HG03457 (cell line): ENCODE results near the gene PTTG1IP.
A peak's percentile ranks its signal among the peaks of the same experiment; 100 is the strongest.
"Not testable (repeated sequence)": the region's sequence is repeated elsewhere in the genome, so short reads cannot be mapped to it uniquely, and the experiment has no call there.

Source experiments
- ATAC-seq: cut with Tn5 transposase; IDR thresholded peaks from one replicate; pipeline ENCODE4 v1.9.1; 2021; ENCODE audit warnings: moderate number of reproducible peaks; ENCODE audit not compliant: unreplicated experiment

Gene PTTG1IP

DNA sequence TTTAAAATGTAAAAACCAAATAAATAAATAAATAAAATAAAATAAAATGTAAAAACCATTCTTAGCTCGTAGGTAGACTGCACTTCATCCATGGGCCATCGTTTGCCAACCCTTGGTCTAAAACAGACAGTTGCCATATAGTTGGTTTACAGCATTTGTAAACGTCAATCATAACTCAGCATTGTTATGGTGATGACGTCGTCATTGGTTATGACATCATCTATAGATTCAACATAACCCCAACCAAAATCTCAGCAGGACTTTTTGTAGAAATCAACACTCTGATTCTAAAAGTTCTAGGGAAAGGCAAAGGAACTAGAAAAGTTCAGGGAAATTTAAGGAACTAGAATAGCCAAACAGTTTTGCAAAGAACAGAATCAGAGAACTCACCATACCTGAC, 39.8 kb downstream of the PTTG1IP start:
- ATAC-seq, result no peak

DNA sequence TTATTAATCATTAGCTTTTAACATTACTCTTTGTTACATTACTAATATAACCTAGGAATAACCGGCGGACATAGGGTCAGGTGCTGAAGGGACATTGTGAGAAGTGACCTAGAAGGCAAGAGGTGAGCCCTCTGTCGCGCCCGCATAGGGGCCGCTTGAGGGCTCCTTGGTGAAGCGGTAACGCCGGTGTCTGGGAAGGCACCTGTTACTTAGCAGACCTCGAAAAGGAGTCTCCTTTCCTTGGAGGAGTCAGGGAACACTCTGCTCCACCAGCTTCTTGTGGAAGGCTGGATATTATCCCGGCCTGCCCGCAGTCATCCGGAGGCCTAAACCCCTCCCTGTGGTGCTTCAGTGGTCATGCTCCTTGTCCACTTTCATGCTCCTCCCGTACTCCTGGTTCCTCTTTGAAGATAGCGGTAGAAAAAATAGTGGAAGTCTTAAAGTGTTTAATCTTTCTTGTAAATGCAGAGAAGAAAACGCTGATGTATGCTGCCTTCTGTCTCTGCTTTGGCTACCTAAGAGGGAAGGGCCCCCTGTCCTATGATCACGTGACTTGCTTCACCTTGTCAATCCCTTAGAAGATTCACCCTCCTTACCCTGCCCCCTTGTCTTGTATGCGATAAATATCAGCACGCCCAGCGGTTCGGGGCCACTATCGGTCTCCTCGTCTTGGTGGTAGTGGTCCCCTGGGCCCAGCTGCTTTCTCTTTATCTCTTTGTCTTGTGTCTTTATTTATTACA, 40.8 kb downstream of the PTTG1IP start:
- ATAC-seq, result not testable (repeated sequence)

DNA sequence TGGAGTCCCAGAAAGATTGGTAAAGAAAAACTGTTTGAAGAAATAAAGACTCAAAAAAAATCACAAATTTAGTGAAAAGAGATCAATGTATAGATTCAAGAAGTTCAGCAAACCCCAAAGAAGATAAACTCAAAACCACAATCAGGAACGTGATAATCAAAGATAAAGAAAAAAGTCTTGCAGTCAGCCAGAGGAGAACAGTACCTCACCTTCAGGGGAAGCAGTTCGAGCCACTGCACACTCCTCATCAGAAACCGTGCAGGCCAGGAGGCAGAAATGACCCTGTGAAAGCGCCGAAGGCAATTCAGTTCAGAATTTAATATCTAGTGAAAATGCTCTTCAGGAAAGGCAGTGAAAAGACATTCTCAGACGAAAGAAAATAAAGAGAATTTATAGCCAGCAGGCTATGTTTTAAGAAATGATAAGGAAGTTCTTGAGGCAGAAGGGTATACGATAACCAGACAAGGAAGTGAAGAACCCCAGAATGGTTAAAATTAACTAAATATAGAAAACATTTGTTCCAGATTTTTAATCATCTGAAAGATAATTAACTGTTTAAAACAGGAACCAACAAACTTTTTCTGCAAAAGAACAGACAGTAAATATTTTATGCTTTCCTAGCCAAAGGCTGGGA, 42.1 kb downstream of the PTTG1IP start:
- ATAC-seq, result no peak

DNA sequence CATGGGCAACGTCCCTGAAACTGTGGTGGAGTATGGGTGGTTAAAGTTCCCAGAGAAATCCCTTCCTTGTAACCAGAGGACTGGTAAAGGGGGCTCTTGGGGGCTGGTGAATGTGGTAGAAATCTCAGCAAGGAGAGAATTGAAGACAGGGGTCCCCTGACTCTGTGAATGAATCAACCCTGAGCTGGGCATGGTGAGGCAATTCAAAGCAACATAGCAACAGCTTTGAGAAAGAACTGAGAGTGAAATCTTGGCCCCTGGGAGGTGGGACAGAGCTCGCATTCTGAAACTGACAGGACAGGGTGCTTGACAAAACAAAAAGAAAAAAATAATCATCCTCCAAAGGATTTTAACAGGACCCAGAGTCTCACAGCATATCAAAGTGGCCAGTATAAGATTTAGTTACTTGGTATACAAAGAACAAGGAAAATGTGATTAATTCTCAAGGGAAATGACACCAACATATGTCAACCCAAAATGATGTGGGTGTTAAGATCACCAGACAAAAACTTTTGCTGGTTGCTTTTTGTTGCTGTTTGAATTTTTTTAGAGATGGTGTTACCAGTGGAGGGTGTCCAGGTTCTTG, 43.9 kb downstream of the PTTG1IP start:
- ATAC-seq, result no peak

DNA sequence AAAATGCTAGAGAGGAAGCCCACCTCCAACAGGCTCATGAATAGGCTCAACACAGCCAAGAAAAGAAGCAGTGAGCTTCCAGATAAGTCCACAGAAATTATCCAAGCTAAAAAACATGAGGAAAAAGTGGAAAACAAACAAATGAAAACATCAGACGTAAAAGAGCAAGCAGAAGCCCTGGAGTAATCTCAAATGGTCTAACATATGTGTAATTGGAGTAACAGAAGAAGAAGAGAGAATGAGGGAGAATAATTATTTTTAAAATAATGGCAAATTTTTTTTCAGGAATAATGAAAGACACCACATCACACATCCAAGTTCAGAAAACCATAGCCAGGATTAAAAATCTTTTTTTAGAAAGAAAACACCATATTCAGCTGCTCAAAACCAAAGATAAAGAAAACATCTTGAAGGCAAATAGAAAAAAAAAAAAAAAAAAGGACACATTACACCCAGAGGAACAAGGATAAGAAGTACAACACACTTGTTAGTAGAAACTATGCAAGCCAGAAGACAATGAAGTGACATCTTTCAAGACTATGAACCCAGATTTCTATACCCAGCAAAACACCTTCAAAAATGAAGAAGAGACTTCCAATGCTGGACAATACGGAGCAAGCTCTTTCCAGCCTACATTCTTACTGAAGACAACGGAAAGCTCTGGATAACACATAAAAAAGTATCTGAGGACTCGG, 45.0 kb downstream of the PTTG1IP start:
- ATAC-seq, result no peak

DNA sequence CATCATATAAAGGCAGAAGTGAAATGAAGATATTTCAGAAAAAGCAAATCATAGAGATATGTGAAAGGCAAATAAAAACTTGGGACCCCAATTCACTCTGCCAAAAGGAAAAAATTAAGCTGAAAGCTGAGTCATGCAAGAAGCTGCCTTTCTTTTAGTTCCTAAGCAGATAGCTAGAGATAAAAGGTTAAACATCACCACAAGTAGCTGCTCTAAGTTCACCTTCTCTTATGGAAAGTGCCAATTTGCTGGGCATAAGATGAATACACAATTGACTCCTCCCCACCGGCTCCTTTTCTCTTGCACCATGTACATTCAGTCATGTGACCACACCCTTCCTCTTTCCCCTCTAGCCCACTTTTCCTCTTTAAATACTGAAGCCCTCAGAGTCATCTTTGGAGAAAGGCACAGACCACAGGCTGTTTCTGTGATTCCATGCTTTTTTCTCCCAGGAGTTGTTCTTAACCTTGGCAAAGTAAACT, 50.3 kb downstream of the PTTG1IP start:
- no peak for ATAC-seq

DNA sequence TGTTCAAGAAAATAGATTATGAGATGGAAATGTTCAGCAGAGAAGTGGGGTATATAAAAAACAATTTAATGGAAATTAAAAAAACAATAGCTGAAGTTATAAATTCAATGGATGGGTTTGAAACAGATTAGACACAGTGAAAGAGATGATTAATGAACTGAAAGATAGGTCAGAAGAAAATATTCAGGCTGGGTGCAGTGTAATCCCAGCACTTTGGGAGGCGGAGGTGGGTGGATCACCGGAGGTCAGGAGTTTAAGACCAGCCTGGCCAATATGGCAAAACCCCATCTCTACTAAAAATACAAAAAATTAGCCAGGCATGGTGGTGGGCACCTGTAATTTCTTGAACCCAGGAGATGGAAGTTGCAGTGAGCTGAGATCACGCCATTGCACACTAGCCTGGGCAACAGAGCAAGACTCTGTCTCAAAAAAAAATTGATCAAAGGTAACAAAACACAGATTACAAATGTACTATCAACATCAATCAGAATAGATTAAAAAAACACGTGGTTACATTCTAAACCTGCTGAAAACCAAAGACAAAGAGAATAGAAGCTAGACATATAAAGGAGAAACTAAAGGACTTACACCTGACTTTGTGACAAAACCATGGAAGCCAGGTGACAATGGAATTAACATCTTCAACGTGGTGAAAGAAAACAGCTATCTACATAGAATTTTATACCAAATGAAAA, 50.9 kb downstream of the PTTG1IP start:
- ATAC-seq, result no peak

DNA sequence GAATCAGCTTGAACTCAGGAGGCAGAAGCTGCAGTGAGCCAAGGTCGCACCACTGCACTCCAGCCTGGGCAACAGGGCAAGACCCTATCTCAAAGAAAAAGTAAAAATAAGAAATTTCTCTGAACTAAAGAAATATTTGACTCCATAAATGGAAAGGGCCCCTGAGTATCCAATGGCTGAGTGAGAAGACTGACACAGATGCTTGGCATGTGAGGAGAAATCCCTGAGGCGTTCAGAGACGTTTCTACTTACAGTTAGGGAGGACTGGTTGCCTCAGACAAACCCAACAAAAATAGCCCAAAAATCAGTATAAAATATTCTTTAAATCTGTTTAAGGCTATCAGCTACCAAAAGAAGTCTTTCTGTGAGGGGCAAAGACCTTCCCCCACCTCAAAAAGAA, 52.6 kb downstream of the PTTG1IP start:
- no peak for ATAC-seq

DNA sequence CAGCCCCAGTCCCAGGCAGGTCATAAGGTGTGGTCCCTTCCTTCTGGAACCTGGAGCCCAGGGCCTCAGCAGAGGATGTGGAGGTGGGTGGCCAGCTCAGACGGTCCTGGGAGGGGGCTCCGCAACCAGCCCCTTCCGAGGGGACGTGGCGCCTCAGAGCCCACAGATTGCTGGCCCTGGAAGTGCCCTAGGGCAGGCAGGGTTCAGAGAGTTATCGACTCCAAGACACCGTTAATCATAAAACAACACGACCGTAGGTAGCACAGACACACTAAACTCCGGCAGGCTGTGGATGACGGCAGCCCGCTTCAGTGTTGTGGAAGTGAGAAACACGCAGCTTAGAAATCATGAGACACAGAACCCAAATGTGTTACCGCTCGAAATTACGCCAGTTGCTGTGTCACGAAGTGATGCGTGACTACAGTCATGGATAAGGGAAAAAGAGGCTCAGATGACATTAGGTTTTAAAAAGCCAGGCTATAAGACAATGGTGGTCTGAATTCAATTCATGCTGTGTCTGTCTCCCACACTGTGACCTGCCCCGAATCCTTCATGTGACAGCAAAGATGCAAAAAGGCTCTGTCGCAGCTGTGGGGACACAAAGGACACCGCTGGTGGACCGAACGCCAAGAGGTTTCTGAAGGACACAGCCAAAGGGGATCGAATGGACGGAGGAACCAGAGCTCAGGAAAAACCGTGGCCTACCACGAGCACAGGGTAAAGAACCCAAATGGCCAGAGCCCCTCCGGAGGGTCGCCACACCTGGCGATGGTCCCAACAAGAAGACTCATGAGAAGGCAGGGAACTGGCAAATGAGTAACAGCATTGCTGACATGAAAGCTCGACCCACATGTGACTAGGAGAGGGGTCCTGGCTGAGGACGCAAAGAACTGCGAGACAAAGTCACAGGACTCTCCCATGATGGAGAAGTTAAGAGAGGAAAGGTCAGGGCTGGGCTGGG, 53.9 kb downstream of the PTTG1IP start:
- ATAC-seq, result no peak

DNA sequence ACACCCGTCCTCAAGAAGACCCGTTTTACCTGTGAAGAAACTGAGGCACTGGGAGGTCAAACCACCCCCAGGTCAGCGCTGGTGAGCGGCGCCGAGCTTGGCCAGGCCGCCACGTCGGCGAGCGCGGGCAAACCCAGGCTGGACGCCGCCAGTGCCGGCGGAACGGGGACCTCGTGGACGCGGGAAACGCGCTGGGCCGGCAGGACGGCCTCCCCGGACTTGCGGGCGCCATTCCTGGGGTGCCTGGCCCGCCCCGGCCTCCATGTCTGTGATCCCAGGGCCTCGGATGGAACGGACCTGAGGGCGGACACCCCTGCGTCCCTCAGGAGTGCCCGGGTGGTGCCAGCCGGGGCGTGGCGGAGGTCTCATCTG, 54.9 kb downstream of the PTTG1IP start:
- ATAC-seq, result no peak

DNA sequence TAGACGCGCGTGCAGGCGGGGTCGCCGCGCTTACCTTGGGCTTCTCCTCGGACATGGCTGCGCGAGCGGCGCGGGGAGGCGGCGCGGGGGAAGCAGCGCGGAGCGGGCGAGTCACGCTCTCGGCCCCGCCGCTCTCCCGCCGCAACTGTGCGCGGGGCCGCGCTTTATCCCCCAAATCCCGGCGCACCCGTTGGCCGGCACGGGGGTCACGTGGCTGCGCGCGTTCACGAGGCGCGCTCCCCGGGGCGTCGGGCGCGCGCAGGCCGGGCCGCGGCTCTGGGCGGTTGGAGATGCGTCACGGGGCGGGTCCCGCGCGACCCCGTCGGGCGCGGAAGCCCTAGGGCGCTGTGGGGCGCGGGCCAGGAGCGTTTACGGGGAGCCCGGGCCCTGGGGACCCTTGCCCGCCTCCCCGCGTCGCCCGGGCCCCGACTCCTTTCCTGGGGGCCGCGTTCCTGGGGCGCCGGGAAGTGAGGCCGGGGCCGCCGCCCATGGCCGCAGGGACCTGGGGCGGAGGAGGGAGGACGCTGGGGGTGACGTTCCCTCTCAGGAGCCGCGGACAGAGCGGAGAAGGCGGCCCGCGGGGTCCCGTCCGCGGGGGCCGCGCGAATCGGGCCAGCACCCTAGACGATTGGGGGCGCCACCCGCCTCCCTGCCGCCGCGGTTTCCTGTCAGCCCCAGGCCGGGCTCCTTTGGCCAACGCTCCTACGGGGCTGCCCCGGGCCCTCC, 55.4 kb downstream of the PTTG1IP start, which contains the start of gene SUMO3:
Gene SUMO3 (minus strand): TSS at position 149 of the 726 bp plus-strand sequence. CDS start 94 bp downstream, at position 55.
- peak; percentile 42 for ATAC-seq

DNA sequence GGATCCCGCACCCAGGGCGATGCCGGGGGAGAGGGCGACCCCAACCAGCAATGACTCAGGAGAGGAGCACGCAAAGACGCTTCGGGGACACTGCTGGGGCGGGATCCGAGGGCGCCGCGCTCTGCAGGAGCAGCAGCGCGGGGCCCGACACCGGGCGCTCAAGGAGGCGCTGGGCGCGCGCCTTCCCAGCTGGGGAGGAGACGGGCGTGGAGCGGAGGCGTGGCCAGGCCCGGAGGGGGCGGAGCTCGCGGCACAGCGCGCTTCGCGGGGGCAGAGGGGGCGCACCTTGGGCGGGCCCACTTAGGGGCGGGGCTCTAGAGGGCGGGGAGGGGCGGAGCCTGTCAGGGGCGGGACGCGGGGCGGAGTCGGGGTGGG, 56.0 kb downstream of the PTTG1IP start:
- peak; percentile 51 for ATAC-seq

DNA sequence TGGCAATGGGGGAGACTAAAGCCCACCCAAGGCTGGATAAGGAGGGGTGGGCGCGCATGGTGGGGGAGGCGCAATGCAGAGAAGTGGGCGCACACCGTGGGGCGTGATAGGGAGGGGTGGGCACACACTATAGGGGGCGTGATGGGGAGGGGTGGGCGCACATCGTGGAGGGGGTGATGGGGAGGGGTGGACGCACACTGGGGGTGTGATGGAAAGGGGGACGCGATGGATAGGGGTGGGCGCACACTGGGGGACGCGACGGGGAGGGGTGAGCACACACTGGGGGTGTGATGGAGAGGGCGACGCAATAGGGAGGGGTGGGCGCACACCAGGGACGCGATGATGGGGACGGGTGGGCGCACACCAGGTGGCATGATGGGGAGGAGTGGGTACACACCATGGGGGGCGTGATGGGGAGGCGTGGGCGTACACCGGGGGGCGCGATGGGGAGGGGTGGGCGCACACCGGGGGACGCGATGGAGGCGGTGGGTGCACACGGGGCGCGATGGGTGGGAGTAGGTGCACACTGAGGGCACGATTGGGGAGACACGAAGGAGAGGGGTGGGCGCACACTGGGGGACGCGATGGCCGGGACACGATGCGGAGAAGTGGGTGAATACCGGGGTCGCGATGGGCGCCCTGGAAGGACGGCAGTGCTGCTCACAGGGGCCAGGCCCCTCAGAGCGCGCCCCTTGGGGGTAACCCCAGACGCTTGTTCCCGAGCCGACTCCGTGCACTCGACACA, 56.6 kb downstream of the PTTG1IP start:
- ATAC-seq, result no peak

DNA sequence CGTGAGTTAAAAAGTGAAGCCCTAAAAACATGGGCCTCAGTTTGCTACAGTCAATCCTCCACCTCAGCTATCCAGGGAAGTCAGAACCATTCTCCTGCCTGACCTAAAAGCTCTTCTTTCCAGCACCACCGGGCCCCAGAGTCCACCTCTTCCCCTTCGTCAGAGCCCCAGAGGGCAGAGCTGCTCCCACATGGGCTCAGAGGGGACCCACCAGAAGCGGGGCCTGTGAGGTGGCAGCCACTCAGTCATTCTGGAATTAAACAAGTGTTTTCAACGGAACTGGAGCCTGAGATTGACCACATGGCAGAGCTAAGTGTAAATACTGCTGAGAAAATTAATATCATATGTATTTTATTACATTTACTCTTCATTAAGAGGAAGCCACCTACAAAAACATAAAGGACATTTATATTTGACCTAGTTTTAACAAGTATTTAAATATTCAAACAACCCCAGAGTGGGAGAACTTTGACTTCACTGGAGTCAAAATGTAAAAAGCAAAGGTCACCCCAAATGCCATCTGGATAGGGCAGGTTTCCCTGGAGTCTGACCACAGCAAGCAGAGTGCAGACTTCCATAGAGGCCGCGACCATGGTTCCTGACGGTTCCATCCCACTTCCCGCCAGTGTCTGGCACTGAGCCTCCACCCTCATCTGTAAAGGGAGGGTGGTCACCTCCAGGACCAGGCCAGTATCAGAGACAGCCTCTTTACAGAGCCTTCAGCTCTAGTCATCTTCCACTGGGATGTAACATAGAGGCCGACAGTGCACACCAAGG, 57.5 kb downstream of the PTTG1IP start:
- ATAC-seq, result no peak

DNA sequence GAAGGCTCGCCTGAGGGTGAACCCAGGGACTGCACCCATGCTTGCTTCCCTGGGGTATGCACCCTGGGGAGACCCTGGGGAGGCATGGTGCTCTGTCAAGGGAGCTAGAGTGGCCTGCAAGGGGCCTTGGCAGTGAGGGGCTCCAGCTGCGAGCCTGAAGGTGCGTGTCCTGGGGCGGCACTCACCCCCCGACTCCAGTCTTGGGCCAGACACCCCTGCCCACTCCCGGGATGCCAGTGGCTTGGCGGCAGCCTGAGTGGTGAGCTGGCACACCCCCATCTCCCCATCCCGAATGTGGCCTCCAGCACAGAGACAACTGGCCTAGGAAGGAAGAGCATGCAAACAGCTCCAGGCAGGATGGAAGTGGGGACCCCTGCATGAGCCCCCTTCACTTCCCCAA, 58.3 kb downstream of the PTTG1IP start:
- no peak for ATAC-seq

DNA sequence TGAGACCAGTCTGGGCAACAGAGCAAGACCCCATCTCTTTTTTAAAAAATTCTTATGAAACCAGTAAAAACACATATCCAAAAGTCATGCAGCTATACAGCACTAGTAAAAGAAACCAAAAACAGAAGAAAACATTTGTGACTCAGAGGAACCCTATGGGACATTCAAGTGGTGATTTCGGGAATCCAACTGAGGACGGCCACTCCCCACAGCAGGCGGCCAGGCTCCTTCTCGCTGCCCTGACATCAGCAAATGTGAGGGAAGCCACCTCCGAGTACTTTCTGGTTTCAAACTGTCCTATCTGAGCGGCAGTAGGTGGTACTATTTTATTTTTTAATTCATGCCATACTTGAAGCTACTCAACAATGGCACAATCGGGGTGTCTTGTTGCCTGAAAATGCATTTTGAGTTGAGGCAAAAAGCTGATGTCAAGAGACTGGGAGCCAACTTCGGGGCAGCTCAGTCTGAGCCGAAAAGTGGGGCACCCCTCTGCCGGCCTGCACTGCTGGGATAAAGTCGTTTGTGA, 58.9 kb downstream of the PTTG1IP start:
- ATAC-seq, result no peak

DNA sequence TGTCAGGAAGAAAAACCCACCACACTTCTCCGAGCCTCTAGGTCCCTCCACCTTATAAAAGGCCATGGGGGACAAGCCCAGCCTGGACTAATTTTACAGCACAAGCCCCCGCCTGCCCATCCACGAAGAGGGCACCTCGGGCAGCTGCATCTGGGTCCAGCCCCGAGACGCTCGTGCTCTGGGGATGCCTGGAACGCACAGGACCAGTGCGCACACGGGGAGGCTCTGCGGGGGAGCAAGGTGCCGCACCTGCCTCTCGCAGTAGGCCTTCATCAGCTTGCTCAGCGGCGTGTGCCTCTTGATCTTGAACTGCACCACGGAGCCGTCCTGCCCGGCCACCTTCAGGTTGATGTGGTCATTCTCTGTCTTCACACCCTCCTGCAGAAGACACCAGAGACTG, 59.8 kb downstream of the PTTG1IP start:
- ATAC-seq, result no peak
